Large intestine (tissue), 3 donors: ENCODE data around the gene USP53. TPM values are rescaled to one million over a fixed set of nuclear protein-coding genes. Genes with fewer than 3 reads are reported as not detected.
"Not testable (repeated sequence)": the region's sequence is repeated elsewhere in the genome, so short reads cannot be mapped to it uniquely, and the experiment has no call there.

Experiments
- DNase-seq, 2 donors: peaks; one replicate each; pipeline versions ENCODE4 v3.0.0 to v3.0.0-alpha.2; 2013
- H3K27ac ChIP-seq: one replicate; pipeline ENCODE4 v1.5.1; 2013; ENCODE audit warnings: low read length
- H3K27me3 ChIP-seq: 2 replicates; pipeline ENCODE4 v1.6.1; 2013; ENCODE audit warnings: low read length; ENCODE audit not compliant: control insufficient read depth, insufficient read depth
- H3K36me3 ChIP-seq: 2 replicates; pipeline ENCODE4 v1.6.1; 2013; ENCODE audit warnings: low read length; ENCODE audit not compliant: control insufficient read depth, insufficient read depth
- H3K4me1 ChIP-seq: one replicate; pipeline ENCODE4 v1.6.1; 2013; ENCODE audit warnings: low read length; ENCODE audit not compliant: control insufficient read depth, insufficient read depth
- H3K4me3 ChIP-seq: one replicate; pipeline ENCODE4 v1.5.1; 2013; ENCODE audit warnings: low read length
- H3K9me3 ChIP-seq: one replicate; pipeline ENCODE4 v1.6.1; 2013; ENCODE audit warnings: mild to moderate bottlenecking, low read depth, low read length, moderate library complexity; ENCODE audit not compliant: control insufficient read depth
- WGBS: methylation state at CpG from one replicate; pipeline ENCODE4 v1.1.5; 2013; ENCODE audit warnings: low lambda C conversion rate; ENCODE audit not compliant: insufficient coverage; 5-methylcytosine and 5-hydroxymethylcytosine counted together
- polyA plus RNA-seq: library from polyadenylated mRNA; unstranded; fragments of 120-200 nt; gene quantifications from one replicate; pipeline ENCODE4 v1.2.1, GENCODE V29; 2013

The USP53 gene
- polyA plus RNA-seq, 1 donor: 20.3 TPM

DNA sequence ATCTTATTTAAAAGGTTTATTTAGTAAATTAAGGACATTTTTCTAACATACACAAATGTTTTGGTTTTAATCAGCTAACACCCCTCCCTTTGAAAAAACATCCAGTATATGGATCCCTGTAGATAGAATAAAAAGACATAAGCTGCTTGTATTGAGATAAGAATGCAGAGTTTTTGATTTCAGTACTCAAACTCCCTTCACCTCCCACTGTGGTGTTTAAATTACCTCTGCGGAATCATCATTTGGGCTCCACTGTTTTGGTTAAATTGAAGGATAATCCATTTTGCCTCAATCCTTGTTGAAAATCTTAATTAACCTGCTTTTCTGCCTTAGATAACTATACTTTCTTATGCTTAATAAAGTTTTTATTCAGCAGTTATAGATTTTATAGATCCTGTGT, 27.6 kb downstream of the USP53 start:
- WGBS: no CpG with 5 or more reads among the region's 1 CpG
- no peak overlapping the region for H3K27ac ChIP-seq
- H3K9me3 ChIP-seq: no peaks in the 10 kb centered on the region
- H3K27me3 ChIP-seq: no peaks in the 10 kb centered on the region
- H3K36me3 ChIP-seq: peaks cover 2% of the 10 kb centered on the region
- H3K4me3 ChIP-seq: no peak overlapping the region
- DNase-seq: no peak
- no peaks in the 10 kb centered on the region for H3K4me1 ChIP-seq

DNA sequence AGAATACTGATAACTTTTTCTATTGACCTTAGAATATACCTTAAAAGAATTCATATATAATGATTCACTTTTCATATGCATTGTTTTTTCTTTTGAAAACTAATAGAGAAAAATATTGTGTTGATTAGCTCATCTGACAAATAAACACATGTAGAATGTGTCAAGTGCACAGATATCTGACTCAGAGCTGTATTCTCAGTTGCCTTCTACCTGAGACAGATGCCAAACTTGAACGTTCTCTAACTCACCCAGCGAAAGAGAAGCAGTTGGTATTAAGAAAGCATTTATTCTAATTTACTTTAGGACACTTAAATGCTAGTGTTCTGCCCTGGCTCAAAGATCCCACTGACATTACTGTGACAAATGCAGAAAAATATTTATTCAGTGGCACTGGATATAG, 28.1 kb downstream of the USP53 start:
- DNase-seq: no peak
- no CpG with 5 or more reads among the region's 2 CpGs for whole genome bisulfite sequencing
- Histone ChIP-seq H3K36me3 (peaks cover 2% of the 10 kb centered on the region), H3K4me1 (no peaks in the 10 kb centered on the region), H3K27me3 (no peaks in the 10 kb centered on the region), H3K4me3 (no peak overlapping the region), H3K9me3 (no peaks in the 10 kb centered on the region), H3K27ac (no peak overlapping the region)

DNA sequence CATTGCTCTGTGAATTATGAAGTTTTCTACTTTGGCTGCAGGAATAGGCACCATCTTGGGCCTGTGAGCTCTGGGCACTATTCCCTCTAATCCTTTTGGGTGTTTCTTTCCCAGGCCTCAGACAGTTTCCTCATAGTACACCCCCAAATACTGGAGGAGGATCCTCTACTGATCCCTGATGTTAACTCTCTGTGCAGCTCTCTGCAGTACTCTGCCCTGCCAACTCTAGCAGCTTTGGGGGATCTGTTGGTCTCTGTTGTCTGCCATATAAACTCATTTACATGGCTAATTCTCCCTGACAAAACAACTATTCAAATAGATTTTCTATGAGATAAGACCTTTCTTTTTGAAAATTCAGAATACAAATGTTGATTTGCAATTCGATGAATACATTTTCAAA, 29.9 kb downstream of the USP53 start:
- Histone ChIP-seq H3K9me3 (no peaks in the 10 kb centered on the region), H3K36me3 (peaks cover 9% of the 10 kb centered on the region), H3K27ac (no peak overlapping the region), H3K27me3 (no peaks in the 10 kb centered on the region), H3K4me3 (no peak overlapping the region), H3K4me1 (no peaks in the 10 kb centered on the region)
- 92% methylated on average over 1 of the region's 1 CpG for WGBS
- no peak for DNase-seq

DNA sequence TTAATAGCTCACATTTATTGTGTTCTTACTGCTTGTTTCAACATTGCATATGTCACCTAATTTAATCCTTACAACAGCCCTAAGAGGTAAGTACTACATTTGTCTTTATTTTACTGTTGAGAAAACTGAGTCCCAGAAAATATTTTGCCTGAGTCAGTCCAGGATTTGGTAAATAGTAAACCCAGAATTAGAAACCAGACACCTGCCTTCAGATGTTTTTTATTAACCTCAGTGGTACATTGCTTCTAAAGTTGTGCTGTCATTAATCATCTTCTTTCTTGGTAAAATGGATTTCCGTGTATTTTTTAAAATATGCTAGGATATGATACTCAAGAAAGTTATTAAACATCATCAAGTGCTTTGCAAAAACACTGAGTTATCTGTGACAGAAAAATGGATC, 31.4 kb downstream of the USP53 start:
- Histone ChIP-seq H3K9me3 (no peaks in the 10 kb centered on the region), H3K36me3 (peaks cover 10% of the 10 kb centered on the region), H3K27me3 (no peaks in the 10 kb centered on the region), H3K4me3 (no peak overlapping the region), H3K4me1 (no peaks in the 10 kb centered on the region), H3K27ac (no peak overlapping the region)
- WGBS: no CpG with 5 or more reads among the region's 1 CpG
- no peak for DNase-seq

GRCh38 chr4:119244344-119244743, 31.8 kb downstream of the USP53 start:
- DNase-seq: no peak
- H3K9me3 ChIP-seq: no peaks in the 10 kb centered on the region
- WGBS: no CpG with 5 or more reads among the region's 3 CpGs
- H3K36me3 ChIP-seq: peaks cover 13% of the 10 kb centered on the region
- no peak overlapping the region for H3K27ac ChIP-seq
- H3K4me3 ChIP-seq: no peak overlapping the region
- no peaks in the 10 kb centered on the region for H3K4me1 ChIP-seq
- H3K27me3 ChIP-seq: no peaks in the 10 kb centered on the region

- H3K36me3 ChIP-seq: peaks cover 13% of the 10 kb centered on the region
- no peaks in the 10 kb centered on the region for H3K9me3 ChIP-seq
- H3K27ac ChIP-seq: no peak overlapping the region
- no peaks in the 10 kb centered on the region for H3K4me1 ChIP-seq
- no peak for DNase-seq
- H3K27me3 ChIP-seq: no peaks in the 10 kb centered on the region
- no peak overlapping the region for H3K4me3 ChIP-seq
These were observed 32.3 kb downstream of the USP53 start for GRCh38 chr4:119244832-119245231.

GRCh38 chr4:119246177-119246733, 33.7 kb downstream of the USP53 start:
- Histone ChIP-seq H3K36me3 (peaks cover 11% of the 10 kb centered on the region), H3K27me3 (no peaks in the 10 kb centered on the region), H3K9me3 (no peaks in the 10 kb centered on the region), H3K4me1 (no peaks in the 10 kb centered on the region), H3K27ac (no peak overlapping the region), H3K4me3 (no peak overlapping the region)
- 86% methylated on average over 1 of the region's 5 CpGs for WGBS
- no peak for DNase-seq

- DNase-seq, H3K27ac ChIP-seq, H3K27me3 ChIP-seq, H3K4me3 ChIP-seq, H3K4me1 ChIP-seq: not testable (repeated sequence)
- no CpG with 5 or more reads among the region's 2 CpGs for WGBS
- H3K9me3 ChIP-seq: peaks cover 10% of the 10 kb centered on the region
- peaks cover 23% of the 10 kb centered on the region for H3K36me3 ChIP-seq
These were observed 38.5 kb downstream of the USP53 start for GRCh38 chr4:119251037-119251436.

- not testable (repeated sequence) for H3K4me1 ChIP-seq, H3K4me3 ChIP-seq, H3K27me3 ChIP-seq, H3K27ac ChIP-seq, DNase-seq
- Histone ChIP-seq H3K36me3 (peaks cover 26% of the 10 kb centered on the region), H3K9me3 (peaks cover 10% of the 10 kb centered on the region)
- WGBS: no CpG with 5 or more reads among the region's 10 CpGs
These were observed 42.7 kb downstream of the USP53 start for GRCh38 chr4:119255223-119255622.

DNA sequence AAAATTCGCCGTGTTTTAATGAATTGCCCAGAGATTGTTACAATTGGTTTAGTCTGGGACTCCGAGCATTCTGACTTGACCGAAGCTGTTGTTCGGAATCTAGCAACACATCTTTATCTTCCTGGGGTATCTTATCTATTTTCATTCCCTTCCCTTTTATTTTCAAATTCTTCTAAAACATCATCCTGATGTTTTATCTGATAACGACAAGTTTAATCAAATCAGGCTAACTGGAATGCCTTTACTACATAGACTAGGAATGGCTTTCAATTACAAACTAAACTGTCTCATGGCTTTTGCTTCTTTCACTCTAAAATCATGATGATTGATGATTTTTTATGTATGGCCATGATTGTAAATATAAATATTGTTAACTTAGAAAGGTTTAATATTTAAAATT, 48.0 kb downstream of the USP53 start:
- no peak for DNase-seq
- Histone ChIP-seq H3K4me3 (no peak overlapping the region), H3K9me3 (peaks cover under 1% of the 10 kb centered on the region), H3K4me1 (no peaks in the 10 kb centered on the region), H3K27ac (no peak overlapping the region), H3K27me3 (no peaks in the 10 kb centered on the region), H3K36me3 (peaks cover 22% of the 10 kb centered on the region)
- WGBS: 100% methylated on average over 6 of the region's 6 CpGs

DNA sequence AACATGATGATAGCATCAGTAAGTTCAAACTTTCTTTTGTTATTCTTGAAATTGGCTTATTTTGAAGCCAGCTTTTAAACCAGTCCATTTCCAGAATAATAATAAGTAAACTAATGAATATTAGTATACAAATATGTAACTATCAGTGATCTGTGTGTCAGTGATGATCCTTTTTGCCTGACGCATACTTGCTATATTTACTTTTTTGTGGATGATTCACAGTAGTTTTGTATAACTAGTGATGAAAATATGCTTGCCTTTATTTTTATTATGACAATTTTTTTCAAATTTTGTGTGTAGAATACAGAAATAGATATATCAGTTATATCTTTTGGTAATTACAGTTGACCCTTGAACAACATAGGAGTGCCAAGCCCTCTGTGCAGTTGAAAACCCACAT, 49.5 kb downstream of the USP53 start:
- no peak for DNase-seq
- Histone ChIP-seq H3K27me3 (no peaks in the 10 kb centered on the region), H3K4me3 (no peak overlapping the region), H3K9me3 (no peaks in the 10 kb centered on the region), H3K36me3 (peaks cover 14% of the 10 kb centered on the region), H3K27ac (no peak overlapping the region), H3K4me1 (no peaks in the 10 kb centered on the region)
- no CpG with 5 or more reads among the region's 1 CpG for WGBS
